ENCODE measurements around the gene DENND4A. TPM values are rescaled to one million over a fixed set of nuclear protein-coding genes. Genes with fewer than 3 reads are reported as not detected.
"Not testable (repeated sequence)": the region's sequence is repeated elsewhere in the genome, so short reads cannot be mapped to it uniquely, and the experiment has no call there.

DENND4A gene
- total RNA-seq, 4 donors from 2014 or later: 21.6 to 54.0 (median 35.9) TPM

DNA sequence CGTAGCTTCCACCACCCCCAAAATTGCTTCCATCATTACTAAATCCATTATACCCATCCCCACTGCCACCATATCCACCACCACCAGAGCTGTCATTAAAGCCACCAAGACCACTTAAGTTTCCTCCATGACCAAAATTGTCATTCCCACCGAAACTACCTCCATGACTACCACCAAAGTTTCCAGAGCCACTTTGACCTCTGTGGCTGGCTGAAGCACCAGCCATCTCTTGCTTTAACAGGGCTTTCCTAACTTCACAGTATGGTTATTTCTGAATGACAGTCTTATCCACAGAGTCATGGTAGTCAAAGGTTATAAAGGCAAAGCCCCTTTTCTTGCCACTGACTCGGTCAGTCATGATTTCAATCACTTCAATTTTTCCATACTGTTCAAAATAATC is 24.3 kb upstream of the DENND4A start:
- TF ChIP-seq EP300 (IDR thresholded peaks at IDR 0.05): no peak
- no peak for TF ChIP-seq POLR2A (IDR thresholded peaks at IDR 0.05)
- TF ChIP-seq, protein P1, sequence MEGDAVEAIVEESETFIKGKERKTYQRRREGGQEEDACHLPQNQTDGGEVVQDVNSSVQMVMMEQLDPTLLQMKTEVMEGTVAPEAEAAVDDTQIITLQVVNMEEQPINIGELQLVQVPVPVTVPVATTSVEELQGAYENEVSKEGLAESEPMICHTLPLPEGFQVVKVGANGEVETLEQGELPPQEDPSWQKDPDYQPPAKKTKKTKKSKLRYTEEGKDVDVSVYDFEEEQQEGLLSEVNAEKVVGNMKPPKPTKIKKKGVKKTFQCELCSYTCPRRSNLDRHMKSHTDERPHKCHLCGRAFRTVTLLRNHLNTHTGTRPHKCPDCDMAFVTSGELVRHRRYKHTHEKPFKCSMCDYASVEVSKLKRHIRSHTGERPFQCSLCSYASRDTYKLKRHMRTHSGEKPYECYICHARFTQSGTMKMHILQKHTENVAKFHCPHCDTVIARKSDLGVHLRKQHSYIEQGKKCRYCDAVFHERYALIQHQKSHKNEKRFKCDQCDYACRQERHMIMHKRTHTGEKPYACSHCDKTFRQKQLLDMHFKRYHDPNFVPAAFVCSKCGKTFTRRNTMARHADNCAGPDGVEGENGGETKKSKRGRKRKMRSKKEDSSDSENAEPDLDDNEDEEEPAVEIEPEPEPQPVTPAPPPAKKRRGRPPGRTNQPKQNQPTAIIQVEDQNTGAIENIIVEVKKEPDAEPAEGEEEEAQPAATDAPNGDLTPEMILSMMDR (IDR thresholded peaks at IDR 0.05): no peak
- no peaks in the 10 kb centered on the region for H3K27me3 ChIP-seq
- H3K27ac ChIP-seq: no peak overlapping the region
- H3K9me3 ChIP-seq: peaks cover 0 to 10% (median 0%) of the 10 kb centered on the region in 4 donors
- H3K4me1 ChIP-seq: peaks cover 0 to 16% (median 3%) of the 10 kb centered on the region in 4 donors
- H3K4me3 ChIP-seq: no peak overlapping the region
- DNase-seq (ENCODE audit: low spot score in 2 of 2): no peak
- 97% methylated on average over 3 of the region's 3 CpGs for WGBS, 2 donors
- H3K36me3 ChIP-seq: no peaks in the 10 kb centered on the region

DNA sequence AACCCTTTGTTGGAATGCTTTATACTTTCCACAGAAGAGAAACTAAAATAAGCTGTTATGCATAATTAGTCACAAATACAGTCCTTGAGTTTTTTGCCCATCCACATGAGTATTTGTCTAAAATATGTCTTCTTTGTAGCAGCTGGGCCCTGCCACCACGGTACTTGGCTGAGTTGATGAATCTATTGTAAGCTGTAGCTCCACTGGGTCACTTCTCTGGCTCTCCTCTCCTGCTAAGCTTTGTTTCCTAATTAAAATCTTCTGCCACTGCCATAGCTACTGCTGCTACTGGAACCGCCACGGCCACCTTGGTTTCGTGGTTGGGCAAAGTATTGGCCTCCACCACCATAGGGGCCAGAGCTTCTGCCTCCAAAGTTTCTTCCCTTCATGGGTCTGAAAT is 23.9 kb upstream of the DENND4A start:
- not testable (repeated sequence) for H3K27ac ChIP-seq; H3K36me3 ChIP-seq; H3K4me3 ChIP-seq; DNase-seq (ENCODE audit: low spot score in 2 of 2); H3K27me3 ChIP-seq
- WGBS, 2 donors: 83 to 91% methylated on average over 4 of the region's 4 CpGs
- Histone ChIP-seq H3K4me1 (peaks cover 0 to 16% (median 3%) of the 10 kb centered on the region in 4 donors), H3K9me3 (peaks cover 0 to 10% (median 0%) of the 10 kb centered on the region in 4 donors)

DNA sequence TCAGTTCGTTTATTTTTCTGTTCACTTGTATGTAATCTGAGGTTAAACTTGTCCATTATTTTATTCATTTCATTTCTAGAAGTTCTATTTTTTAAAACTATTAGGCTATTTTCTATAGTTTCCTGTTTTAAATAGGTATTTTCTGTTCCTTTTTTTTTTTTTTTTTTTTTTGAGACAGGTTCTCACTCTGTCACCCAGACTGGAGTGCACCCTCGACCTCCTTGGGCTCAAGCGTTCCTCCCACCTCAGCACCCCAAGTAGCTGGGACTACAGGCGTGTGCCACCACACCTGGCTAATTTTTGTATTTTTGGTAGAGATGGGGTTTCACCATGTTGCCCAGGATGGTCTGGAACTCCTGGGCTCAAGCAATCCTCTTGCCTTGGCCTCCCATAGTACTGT is 22.2 kb upstream of the DENND4A start:
- H3K4me1 ChIP-seq; H3K4me3 ChIP-seq; H3K27me3 ChIP-seq; H3K27ac ChIP-seq; DNase-seq (ENCODE audit: low spot score in 2 of 2); H3K36me3 ChIP-seq: not testable (repeated sequence)
- WGBS, 2 donors: 74 to 93% methylated on average over 4 of the region's 4 CpGs
- H3K9me3 ChIP-seq: peaks cover 0 to 10% (median 0%) of the 10 kb centered on the region in 4 donors

DNA sequence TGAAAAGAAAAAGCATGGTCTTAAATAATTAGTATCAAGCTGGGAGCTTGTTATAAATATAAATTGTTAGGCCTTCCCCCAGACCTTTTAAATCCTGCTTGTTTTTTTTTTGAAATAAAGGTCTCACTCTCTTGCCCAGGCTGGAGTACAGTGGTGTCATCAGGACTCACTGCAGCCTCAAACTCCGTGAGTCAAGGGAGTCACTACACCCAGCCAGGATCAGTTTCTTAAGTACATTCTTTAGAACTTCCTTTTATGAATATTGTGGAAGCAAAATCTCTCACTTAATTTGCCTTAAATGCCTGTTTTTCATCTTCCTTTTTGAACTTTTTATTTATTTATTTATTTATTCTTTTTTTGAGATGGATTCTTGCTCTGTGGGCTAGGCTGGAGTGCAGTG is 20.8 kb upstream of the DENND4A start:
- Histone ChIP-seq H3K4me1 (no peaks in the 10 kb centered on the region), H3K9me3 (peaks cover 0 to 10% (median 0%) of the 10 kb centered on the region in 4 donors), H3K36me3 (no peaks in the 10 kb centered on the region), H3K27ac (no peak overlapping the region), H3K4me3 (no peak overlapping the region), H3K27me3 (no peaks in the 10 kb centered on the region)
- 86 to 100% methylated on average over 1 of the region's 1 CpG for WGBS, 2 donors
- DNase-seq (ENCODE audit: low spot score in 2 of 2): no peak
- TF ChIP-seq, protein P1 (IDR thresholded peaks at IDR 0.05): no peak
- TF ChIP-seq POLR2A (IDR thresholded peaks at IDR 0.05): no peak
- TF ChIP-seq EP300 (IDR thresholded peaks at IDR 0.05): no peak

DNA sequence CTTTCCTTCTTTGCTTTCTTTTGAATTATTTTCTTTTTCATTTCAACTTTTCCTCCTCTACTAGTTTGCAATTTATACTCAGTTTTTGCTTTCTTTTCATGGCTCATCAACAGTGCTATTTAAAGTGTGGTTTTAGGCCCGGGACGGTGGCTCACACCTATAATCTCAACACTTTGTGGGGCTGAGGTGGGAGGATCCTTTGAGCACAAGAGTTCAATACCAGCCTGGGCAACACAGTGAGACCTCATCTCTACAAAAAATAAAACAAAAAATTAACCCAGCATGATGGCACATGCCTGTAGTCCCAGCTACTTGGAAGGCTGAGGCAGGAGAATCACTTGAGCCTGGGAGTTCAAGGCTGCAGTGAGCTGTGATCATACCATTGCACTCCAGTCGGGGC is 20.4 kb upstream of the DENND4A start:
- no peak for DNase-seq (ENCODE audit: low spot score in 2 of 2)
- H3K27ac ChIP-seq: no peak overlapping the region
- no peak overlapping the region for H3K4me3 ChIP-seq
- H3K9me3 ChIP-seq: peaks cover 0 to 10% (median 0%) of the 10 kb centered on the region in 4 donors
- no peaks in the 10 kb centered on the region for H3K4me1 ChIP-seq
- no peaks in the 10 kb centered on the region for H3K27me3 ChIP-seq
- 84 to 90% methylated on average over 3 of the region's 3 CpGs for WGBS, 2 donors
- no peak for TF ChIP-seq POLR2A (IDR thresholded peaks at IDR 0.05)
- TF ChIP-seq, protein P1 (IDR thresholded peaks at IDR 0.05): no peak
- TF ChIP-seq EP300 (IDR thresholded peaks at IDR 0.05): no peak
- H3K36me3 ChIP-seq: no peaks in the 10 kb centered on the region

DNA sequence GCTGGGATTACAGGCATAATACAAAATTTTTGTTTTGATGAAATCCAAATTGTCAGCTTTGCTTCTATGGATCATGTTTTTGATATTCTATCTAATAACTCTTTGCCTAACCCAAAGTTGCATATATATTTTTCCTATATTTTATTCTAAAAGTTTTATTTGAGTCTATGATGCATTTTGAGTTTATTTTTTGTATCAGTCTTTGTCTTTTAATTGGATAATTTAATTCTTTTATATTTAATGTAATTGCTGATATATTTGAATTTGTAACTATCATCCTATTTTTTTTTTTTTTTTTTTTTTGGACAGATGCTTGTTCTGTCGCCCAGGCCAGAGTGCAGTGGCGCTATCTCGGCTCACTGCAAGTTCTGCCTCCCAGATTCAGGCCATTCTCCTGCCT is 19.7 kb upstream of the DENND4A start:
- 98 to 100% methylated on average over 3 of the region's 3 CpGs for WGBS, 2 donors
- Histone ChIP-seq H3K27me3 (no peaks in the 10 kb centered on the region), H3K9me3 (peaks cover 0 to 10% (median 0%) of the 10 kb centered on the region in 4 donors), H3K4me3 (no peak overlapping the region), H3K36me3 (no peaks in the 10 kb centered on the region), H3K4me1 (no peaks in the 10 kb centered on the region), H3K27ac (no peak overlapping the region)
- TF ChIP-seq EP300 (IDR thresholded peaks at IDR 0.05) (no peak), POLR2A (IDR thresholded peaks at IDR 0.05) (no peak)
- TF ChIP-seq, protein P1 (IDR thresholded peaks at IDR 0.05): no peak
- no peak for DNase-seq (ENCODE audit: low spot score in 2 of 2)

DNA sequence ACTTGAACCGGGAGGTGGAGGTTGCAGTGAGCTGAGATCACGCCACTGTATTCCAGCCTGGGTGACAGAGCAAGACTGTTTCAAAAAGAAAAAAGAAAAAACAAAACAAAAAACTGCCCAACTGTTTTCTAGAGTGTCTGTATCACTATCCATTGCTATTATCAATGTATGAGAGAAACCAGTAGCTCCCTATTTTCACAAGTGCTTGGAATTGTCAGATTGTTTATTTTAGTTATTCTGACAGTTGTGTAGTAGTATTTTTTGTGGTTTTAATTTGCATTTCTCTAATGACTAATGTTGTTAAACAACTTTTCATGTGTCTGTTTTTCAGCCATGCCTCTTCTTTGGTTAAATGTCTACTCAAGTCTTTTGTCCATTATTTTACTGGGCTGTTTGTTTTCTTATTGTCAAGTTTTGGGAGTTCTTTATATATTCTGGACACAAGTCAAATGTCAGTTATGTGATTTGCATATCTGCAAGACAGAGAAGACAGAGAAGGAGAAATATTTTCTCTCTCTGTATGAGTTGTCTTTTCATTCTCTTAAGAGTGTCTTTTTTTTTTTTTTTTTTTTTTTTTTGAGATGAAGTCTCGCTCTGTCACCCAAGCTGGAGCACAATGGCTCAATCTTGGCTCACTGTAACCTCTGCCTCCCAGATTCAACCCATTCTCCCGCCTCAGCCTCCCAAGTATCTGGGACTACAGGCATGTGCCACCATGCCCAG is 19.1 kb upstream of the DENND4A start:
- not testable (repeated sequence) for DNase-seq (ENCODE audit: low spot score in 2 of 2); H3K27me3 ChIP-seq; H3K27ac ChIP-seq; H3K4me1 ChIP-seq; H3K4me3 ChIP-seq; H3K36me3 ChIP-seq
- peaks cover 0 to 10% (median 0%) of the 10 kb centered on the region in 4 donors for H3K9me3 ChIP-seq
- 88% methylated on average over 4 of the region's 4 CpGs for WGBS, 2 donors

All from tibial nerve (tissue), 4 donors.